Fibroblast of the conjunctiva (primary cell): Measurements from ENCODE around the gene UGT8.

ENCODE experiments used
- DNase-seq: peaks from one replicate; pipeline ENCODE4 v3.0.0-alpha.2; 2010; ENCODE audit warnings: low read depth

UGT8 gene

DNA sequence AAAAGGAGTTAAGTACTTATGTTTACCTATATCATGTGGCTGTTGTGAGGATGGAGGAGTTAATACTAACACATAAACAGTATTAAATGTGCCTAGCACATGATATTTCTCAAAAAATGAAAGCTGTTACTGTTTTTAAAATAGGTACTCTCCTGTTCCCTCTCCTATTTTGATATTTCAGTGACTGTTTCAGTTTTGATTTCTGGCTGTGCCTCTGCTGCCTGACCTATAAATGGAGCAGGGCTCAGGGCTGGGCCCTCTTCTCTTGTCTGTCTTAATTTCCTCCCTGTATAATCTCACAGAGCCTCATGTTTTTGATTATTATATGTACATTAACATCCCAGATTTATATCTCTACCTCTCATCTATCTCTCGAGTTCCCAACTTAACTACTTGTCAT is 93.3 kb downstream of the UGT8 start:
- DNase-seq, result no peak

DNA sequence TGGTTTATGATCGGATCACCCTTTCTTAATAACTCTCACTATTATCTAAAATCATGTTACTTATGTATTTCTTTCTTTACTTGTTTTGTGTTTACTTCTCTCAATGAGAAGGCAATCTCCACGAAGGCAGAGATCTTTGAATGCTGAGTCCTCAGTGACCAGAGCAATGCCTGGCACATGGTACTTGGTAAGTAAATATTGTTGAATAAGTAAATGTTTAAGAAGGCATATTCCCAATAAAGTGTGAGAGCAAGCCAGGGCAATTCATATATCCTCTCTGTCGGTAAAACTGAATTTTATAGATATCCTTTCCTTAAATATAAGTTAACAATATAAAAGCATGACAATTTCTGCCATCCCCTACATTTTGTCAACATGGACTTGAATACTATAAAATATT is 94.4 kb downstream of the UGT8 start:
- DNase-seq, result no peak

DNA sequence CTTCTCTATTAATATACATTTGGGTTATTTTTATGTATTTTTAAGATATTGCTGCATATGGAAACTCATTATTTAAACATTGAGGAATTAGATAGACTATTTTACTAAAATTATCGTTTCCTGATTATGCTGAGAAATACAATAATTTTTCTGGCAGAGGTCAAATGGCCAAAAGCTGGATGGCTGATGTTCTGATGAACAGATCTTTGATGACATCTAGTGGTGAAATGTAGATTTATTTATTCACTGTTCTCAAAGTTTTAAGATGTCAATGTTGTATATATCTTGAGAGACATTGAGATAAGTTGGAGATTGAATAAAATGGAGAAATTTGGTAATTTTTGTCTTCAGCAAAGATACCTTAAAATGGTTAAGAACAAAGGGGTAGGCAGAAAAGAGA is 96.2 kb downstream of the UGT8 start:
- DNase-seq, result peak; percentile 27

DNA sequence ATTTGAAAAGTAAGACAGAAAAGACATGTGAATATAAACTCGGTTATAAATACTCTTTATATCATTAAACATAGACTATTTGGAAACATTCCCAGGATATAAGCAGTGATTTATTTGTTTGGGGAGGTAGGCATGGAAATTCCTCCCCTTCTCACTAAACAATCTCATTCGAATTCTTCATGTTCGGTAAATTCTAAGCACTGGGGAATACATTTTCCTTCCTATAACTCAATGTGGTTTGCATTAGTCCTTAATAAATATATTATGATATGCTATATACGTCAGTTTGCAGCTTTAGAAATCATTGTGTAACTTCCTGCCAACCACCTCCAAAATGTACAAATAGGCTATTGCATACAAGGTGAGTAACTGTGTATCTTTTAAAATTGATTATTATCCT is 99.6 kb downstream of the UGT8 start:
- DNase-seq, result no peak

DNA sequence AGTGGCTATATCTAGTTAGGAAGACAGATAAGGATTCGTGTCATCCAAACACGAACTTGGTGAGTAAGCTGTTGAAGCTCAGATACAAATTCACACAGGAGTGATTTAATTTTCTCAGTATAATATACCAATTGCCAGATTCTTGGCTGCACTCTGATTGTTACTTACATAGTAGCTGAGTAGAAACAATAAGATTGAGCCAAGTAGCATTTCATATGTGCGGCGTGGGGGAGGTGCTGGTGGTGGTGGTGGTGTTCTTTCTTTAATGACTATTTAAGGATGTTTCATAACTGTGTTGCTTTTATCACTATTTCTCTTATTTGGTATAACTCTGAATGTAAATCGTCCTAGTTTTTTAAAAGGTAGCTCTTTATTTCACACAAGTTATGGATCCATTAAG is 102.9 kb downstream of the UGT8 start:
- DNase-seq, result no peak

DNA sequence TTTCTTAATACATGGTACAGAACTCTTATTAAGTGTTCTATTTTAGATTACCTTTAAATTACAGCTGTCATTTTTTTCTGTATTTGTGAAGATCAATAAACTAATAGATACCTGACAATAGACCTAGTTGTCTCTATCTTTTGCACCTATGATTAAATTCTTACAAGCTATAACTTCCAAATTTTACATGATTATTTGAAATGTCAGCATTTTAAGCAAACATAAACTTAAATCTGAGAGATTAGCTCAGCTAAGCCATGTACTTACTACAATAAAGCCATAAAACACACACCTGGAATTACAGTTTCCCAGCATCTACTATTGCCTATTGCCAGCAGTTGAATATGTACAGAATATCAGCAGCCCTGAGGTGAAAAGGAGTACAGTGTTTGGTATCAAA is 118.8 kb downstream of the UGT8 start:
- DNase-seq, result no peak

DNA sequence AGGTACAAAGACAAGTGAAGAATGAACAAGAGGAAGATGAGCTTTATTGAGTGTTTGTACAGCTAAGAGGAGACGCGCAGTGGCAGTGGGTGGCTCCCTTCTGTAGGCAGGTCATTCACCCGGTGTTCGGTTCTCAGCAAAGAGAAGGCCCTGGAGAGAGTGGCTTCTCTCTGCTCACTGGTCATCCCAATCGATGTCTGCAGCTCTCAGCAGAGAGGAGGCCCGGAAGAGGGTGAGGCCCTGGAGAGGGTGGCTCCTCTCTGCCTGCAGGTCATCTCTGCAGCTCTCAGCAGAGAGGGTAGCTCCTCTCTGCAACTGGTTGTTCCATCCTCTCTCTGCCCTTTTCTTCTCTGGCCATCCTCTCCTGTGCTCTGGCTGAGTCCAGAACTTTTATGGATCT is 126.5 kb downstream of the UGT8 start:
- DNase-seq, result no peak

DNA sequence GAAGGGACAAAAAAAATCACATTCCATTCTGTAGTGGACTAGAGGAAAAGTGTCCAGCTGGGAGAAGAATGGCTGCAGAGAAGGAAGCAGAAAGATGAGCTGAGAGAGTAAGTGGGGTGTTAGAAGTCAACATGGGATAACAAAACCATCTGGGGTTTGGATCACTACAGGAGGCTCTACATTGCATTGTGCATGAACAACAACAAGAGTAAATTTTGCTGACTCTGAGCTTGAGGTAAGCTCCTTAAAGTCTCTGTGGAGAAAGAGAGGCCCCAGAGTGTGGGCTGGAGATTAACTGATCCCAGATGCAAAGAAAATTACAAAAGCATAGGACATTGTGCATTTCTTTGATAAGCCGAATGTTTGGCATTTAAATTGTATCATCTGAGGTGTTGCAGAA is 128.9 kb downstream of the UGT8 start:
- no peak for DNase-seq
